ENCODE data around the gene SSR2. TPM values are rescaled to one million over a fixed set of nuclear protein-coding genes. Genes with fewer than 3 reads are reported as not detected.

SSR2 gene
- total RNA-seq, 2 experiments from 2014 or later = 147 to 153 TPM

DNA sequence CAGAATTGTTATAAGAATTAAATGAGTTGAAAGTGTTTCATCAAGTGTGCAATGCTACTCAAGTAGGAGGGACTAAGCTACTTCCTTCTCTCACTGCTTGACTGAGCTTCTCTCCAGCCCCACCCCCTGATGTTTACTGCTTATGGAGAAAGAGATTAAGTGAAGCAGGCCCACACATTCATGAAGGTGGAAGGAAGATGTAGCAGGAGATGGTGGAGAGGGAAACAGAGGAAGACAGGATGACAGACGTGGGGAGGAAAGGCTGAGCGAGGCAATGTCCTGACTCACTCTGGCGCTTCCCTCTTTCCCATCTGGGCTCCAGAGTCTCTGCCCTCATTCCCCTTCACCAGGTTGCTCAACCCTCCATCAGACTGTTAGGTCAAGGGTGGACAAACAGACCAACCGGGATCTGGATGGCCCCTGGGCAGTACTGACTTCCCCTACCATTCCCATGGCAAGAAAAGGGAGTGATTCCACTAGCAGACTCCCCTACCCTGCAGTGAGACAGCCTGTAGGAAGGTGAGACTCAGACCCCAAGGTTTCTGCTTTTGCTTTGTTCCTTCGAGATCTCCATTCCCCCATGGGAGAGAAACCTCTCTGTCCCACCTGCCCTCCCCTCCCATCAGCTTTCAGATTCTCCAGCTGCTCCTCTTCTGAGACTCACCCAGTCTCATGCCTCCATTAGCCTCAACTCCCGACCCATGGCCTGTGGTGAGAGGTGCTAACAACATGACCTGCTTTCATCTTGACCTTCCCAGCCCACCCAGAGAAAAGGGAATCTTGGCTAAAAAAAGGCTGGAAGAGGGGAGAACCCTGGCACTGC, 39.3 kb downstream of the SSR2 start:
- Histone ChIP-seq H4K20me1 (ENCODE audit: insufficient read depth, low read length) (no peaks in the 10 kb centered on the region), H3K36me3 (ENCODE audit: insufficient read depth, low read length) (peaks cover 4% of the 10 kb centered on the region; the same call in 1 of the 2 replicates), H3K4me2 (ENCODE audit: low read length) (peak overlapping the region; percentile 94), H3K27ac (ENCODE audit: low read depth, low read length, poor library complexity, severe bottlenecking) (peak overlapping the region; percentile 94), H3K4me3 (ENCODE audit: low read depth, low read length, poor library complexity, severe bottlenecking) (peak overlapping the region; percentile 85), H3K79me2 (ENCODE audit: insufficient read depth, low read depth, low read length) (peaks cover 58% of the 10 kb centered on the region), H3K9me3 (ENCODE audit: low read length) (no peaks in the 10 kb centered on the region), H3K9me2 (ENCODE audit: insufficient read depth, low read length) (no peaks in the 10 kb centered on the region), H2AFZ (ENCODE audit: low read length) (no peak overlapping the region; the same call in 1 of the 2 replicates), H3K4me1 (ENCODE audit: insufficient read depth, low read length, poor library complexity, severe bottlenecking) (peaks cover 56% of the 10 kb centered on the region)
- ChIA-PET CTCF (ENCODE audit: unreplicated experiment) (interaction anchor here (0.8 to 1.0 kb wide), 4 partner anchors 8 to 43 kb away, joined by 3 to 7 read pairs (median 4); no protein-coding TSS in a partner anchor), POLR2A (interaction anchor here (0.6 to 5.0 kb wide), 9 partner anchors 8 to 620 kb away, joined by 3 to 32 read pairs (median 6); partner anchors contain the start of genes GPATCH4 and KHDC4)
- TF ChIP-seq EZH2phosphoT487 (IDR thresholded peaks at IDR 0.05; ENCODE audit: borderline replicate concordance, low read depth, low read length) = no peak
- TF ChIP-seq, protein P1, sequence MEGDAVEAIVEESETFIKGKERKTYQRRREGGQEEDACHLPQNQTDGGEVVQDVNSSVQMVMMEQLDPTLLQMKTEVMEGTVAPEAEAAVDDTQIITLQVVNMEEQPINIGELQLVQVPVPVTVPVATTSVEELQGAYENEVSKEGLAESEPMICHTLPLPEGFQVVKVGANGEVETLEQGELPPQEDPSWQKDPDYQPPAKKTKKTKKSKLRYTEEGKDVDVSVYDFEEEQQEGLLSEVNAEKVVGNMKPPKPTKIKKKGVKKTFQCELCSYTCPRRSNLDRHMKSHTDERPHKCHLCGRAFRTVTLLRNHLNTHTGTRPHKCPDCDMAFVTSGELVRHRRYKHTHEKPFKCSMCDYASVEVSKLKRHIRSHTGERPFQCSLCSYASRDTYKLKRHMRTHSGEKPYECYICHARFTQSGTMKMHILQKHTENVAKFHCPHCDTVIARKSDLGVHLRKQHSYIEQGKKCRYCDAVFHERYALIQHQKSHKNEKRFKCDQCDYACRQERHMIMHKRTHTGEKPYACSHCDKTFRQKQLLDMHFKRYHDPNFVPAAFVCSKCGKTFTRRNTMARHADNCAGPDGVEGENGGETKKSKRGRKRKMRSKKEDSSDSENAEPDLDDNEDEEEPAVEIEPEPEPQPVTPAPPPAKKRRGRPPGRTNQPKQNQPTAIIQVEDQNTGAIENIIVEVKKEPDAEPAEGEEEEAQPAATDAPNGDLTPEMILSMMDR (conservative IDR thresholded peaks at IDR 0.05; ENCODE audit: low read length) = no peak
- intact Hi-C loops (cut with micrococcal nuclease; ENCODE audit: unreplicated experiment) = no loop called here
- no TSS peak for BruUV-seq (replicated peaks)
- peak; percentile 79 for DNase-seq (ENCODE audit: low spot score)

DNA sequence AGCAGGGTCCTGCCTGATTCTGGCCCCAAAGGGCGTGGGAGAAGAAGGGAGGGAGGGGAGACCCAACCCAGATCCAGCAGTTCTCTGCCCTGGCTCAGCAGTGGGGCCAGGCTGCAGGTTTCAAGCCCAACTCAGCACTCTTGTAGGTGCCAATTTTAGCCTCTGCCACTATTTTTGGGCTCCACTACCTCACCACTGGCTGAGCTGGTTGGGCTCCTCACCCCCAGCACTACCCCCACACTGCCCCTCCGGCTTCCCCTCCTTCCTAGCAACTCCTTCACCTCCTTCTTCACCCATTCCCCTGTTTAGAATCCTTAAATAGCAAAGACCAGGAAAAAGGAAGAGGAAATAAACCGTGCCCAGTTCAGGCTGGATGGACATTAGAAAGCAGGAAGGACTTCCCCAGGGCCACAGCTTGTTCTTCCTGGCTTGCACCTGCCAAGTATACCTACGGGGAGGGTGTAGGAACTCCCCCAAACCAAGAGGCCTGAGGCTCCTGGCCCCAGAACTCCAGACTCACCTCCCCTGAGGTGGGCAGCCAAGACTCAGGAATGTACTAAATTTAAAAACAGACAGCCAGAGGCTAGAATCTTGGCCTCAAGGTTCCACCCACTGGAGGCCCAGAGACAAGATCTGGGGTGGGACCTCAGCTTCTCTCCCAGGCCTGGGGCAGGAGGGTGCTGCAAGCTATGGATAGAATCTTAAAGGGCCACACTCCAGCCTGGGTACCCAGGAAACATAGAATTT, 41.0 kb downstream of the SSR2 start:
- H3K9me2 ChIP-seq (ENCODE audit: insufficient read depth, low read length) = no peaks in the 10 kb centered on the region
- H2AFZ ChIP-seq (ENCODE audit: low read length) = no peak overlapping the region
- POLR2A ChIA-PET = interaction anchor here (0.5 to 4.2 kb wide), 10 partner anchors 10 to 172 kb away, joined by 3 to 34 read pairs (median 4); partner anchors contain the start of gene KHDC4
- peak overlapping the region; percentile 94 for H3K27ac ChIP-seq (ENCODE audit: low read depth, low read length, poor library complexity, severe bottlenecking)
- no peaks in the 10 kb centered on the region for H3K9me3 ChIP-seq (ENCODE audit: low read length)
- H3K36me3 ChIP-seq (ENCODE audit: insufficient read depth, low read length) = peaks cover 20% of the 10 kb centered on the region; the same call in 1 of the 2 replicates
- peak; percentile 81 for DNase-seq (ENCODE audit: low spot score)
- peaks cover 68% of the 10 kb centered on the region for H3K4me1 ChIP-seq (ENCODE audit: insufficient read depth, low read length, poor library complexity, severe bottlenecking)
- peaks cover 14% of the 10 kb centered on the region for H4K20me1 ChIP-seq (ENCODE audit: insufficient read depth, low read length)
- intact Hi-C loops (cut with micrococcal nuclease; ENCODE audit: unreplicated experiment) = loop anchor here (2.0 kb wide), 1 partner anchor 41 kb away; no protein-coding TSS in a partner anchor
- H3K4me3 ChIP-seq (ENCODE audit: low read depth, low read length, poor library complexity, severe bottlenecking) = peak overlapping the region; percentile 85
- peaks cover 75% of the 10 kb centered on the region for H3K79me2 ChIP-seq (ENCODE audit: insufficient read depth, low read depth, low read length)
- peak overlapping the region; percentile 94 for H3K4me2 ChIP-seq (ENCODE audit: low read length)
- CTCF ChIA-PET (ENCODE audit: unreplicated experiment) = interaction anchor here (1.6 kb wide), 1 partner anchor 34 kb away, joined by 3 read pairs; no protein-coding TSS in a partner anchor
- TF ChIP-seq EZH2phosphoT487 (IDR thresholded peaks at IDR 0.05; ENCODE audit: borderline replicate concordance, low read depth, low read length) = no peak
- TF ChIP-seq, protein P1 (conservative IDR thresholded peaks at IDR 0.05; ENCODE audit: low read length) = 0 out of 2 replicates have a peak, but pooled peaks have one; percentile 5
- no TSS peak for BruUV-seq (replicated peaks)

All from OCI-LY7 (cell line).